T-helper 22 cell (primary cell): ENCODE measurements around the gene TEX101.
A peak's percentile ranks its signal among the peaks of the same experiment; 100 is the strongest.

Experiments
- DNase-seq: peaks from one replicate; pipeline ENCODE4 v3.0.0-alpha.2; 2020; ENCODE audit warnings: low read depth

The TEX101 gene

DNA sequence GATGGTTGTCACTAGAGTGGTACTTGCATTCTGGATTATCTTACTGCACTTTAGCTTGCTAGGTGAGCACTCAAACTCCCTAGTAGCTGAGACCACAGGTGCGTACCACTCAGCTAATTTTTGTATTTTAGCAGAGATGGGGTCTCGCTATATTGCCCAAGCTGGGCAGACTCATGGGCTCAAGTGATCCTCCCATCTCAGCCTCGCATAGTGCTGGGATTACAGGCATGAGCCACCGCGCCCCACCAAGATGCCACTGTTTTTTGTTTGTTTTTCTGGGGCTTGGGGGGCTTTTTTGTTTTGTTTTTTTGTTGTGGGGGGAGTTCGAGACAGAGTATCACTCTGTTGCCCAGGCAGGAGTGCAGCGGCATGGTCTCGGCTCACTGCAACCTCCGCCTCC lies 33.0 kb downstream of the TEX101 start:
- no peak for DNase-seq

DNA sequence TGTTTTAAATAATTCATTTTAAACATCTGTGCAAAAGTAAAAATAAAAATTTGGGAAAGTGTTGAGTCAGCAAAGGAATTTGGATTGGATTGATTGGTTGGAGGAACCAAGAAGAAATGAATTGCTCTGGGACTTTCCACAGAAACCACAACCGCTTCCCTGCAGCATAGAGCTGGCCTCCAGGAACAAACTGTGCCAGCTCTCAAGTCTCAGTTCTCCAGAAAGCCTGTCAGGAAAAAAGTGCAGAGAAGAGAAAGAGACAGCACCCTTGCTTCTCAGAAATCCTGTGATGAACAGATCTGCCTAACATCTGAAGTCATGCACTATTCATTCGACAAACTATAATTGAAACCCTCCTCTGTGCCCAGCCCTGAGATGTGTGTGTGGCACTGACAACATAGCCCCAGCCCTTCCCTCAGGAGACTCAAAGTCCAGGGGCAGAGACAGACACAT lies 35.9 kb downstream of the TEX101 start:
- DNase-seq, result no peak

- no peak for DNase-seq
Measured at GRCh38 chr19:43452582-43452981, 37.9 kb downstream of the TEX101 start.

DNA sequence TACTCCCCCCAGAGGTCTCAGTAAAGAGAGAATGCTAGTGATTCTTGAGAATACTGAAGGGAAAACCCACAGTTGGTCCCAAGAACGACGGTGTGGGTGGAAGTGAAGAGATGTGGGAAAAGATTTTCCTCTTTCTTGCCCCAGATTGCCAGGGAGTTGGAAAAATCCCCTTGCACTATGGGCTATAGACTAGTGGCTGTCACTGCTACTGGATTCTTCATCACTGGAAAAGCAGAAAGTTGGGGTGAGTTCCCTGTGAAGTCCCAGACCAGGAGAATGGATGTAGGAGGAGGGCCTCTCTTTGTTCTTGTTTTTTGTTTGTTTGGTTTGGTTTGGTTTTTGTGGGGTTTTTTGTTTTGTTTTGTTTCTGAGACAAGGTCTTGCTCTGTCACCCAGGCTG lies 39.3 kb downstream of the TEX101 start:
- DNase-seq, result no peak

- no peak for DNase-seq
Measured at GRCh38 chr19:43455321-43456113, 40.8 kb downstream of the TEX101 start.

- DNase-seq, result no peak
Measured at GRCh38 chr19:43457809-43458208, 43.1 kb downstream of the TEX101 start.

DNA sequence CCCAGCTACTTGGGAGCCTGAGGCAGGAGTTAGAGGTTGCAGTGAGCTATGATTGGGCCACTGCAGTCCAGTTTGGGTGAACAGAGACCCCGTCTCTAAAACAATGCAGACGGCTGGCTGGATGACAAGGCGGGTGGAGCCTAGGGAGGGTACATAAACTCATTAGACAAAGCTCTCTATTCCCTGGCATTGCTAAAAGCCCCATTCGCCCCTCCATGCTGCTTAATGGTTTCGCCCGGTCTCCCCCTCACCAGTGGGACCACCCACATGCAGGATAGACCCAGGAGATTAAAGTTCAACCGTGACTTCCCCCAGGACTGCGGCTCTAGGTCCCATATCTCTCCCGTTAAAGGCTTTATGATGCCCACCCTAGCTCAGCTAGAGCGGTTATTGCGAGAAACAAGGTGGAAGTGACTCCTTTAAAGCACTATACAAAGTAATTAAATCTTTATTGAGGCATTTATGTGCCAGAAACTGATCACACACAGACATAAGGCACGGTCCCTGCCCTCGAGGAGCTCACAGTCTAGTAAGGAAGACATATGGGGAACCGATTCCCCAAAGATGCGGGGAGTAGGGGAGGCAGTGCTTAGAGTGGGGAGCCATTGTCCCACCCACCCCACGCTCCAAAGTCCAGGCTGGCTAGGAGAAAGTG lies 45.8 kb downstream of the TEX101 start:
- DNase-seq, result no peak

DNA sequence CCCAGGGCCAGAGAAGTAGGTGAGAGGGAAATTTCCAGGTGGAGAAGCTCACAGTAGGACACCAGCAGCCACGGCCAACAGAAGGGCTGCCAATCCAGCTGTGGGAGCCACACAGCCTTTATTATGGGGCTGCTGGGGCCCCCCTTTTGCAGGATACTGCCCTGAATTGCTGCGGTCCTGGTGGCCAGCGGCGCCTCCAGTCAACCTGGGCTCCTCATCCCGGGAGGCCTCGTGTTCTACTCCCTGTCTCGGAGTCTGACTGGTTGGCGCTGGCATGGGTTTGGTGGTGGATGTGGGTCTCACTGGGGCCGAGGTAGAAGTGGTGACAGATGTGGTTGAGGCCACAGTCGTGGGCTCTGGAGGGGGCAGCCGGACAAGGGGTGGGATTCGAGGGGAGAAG lies 46.6 kb downstream of the TEX101 start:
- no peak for DNase-seq

DNA sequence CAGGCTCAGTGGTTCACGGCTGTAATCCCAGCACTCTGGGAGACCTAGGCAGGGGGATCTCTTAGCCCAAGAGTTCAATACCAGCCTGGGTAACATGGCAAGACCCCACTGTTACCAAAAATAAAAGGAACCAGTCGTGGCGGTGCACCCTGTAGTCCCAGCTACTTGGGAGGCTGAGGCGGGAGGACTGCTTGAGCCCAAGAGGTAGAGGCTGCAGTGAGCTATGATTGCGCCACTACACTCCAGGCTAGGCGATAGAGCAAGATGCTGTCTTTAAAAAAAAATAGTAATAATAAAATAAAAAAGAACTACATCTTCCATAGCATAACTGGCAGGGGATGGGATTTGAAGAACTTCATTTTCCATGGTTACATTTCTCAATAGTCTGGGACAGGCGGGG lies 47.7 kb downstream of the TEX101 start:
- DNase-seq, result no peak

DNA sequence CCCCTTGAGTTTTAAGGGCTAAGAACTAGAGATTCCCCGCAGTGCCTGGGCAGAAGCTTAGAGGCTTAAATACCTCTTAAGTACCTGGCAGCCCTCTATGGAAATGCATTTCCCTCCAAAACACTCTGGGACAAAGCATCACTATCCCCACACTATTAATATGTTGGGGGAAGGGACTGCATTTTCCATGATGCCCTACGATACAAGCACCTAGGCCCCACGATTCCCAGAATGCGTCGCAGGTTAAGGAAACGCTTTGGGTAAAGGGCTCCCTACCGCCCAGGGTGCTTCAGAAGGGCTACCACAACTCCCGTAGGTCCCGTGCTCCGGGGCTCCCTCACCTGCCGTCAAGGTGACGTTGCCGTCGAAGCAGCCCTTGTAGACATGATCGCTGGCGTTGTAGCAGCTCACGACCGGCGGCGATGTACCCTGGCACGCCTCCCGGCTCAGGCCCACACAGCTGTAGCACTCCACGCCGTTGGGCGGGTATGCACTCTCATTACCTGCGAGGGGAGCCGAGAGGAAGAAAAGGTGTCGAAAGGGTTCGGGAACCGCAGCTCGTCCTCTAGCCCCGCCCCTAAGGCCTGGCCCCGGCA lies 48.2 kb downstream of the TEX101 start:
- no peak for DNase-seq

DNA sequence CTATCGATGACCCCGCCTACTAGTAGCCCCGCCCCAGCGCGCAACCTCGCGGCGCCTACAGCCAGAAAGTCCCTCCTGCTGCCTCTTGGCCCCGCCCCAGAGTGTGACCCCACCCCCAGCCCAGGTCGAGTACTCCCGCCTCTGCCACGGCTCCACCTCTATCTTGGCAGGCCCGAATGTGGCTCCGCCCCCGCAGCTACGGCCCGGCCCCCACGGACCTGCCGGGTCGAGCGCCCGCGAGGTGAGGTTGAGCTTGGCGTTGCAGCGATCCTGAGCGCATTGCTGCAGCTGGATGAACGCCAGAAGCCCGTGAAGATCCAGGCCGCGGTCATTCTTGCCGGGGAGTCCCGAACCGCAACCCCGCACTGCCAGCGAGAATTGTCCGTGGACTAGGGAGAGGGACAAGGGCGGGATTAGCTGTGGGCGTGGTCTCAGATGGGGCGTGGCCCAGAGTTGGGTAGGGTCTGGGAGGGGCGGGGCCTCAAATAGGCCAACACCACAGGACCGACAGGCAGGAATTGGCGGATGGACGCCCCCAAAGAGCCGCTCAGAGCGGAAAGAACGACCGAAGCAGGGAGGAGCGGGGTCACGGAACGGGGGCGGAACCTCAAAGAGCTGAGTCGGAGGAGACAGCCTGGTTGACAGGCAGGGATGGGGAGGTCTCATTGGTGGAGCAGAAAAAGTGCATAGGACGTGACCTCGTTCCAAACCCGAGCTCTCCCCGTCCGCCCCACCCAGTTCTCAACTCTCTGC lies 48.9 kb downstream of the TEX101 start:
- DNase-seq, result peak; percentile 99

DNA sequence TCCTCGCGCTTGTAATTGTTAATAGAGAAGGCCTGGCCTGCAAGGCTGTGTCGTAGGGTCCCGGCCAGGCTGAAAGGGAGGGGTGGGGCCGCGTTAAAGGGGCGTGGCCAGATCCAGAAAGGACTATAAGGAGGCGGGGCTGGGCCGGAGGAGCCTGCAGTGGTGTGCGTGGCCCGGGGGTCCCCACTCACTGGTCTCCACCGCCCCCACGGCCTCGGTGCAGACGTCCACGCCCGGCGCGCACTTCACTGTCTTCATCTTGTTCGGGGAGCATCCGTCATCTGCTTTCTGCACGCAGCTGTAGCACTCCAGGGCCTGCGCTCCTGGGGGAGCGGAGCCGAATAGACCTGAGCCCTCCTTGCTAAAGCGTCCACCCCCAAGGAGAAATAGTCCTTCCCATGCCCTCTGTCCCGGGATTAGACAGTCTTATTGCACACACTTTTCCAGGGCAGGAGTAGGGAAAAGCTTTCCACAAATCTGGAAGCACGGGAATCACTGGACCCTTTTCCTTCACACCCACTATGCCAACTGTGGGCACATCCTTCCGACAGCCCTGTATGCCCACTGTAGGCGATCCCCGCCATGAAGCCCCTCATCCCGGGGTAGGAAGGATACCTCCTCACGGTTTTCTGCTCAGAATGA lies 49.6 kb downstream of the TEX101 start:
- no peak for DNase-seq

DNA sequence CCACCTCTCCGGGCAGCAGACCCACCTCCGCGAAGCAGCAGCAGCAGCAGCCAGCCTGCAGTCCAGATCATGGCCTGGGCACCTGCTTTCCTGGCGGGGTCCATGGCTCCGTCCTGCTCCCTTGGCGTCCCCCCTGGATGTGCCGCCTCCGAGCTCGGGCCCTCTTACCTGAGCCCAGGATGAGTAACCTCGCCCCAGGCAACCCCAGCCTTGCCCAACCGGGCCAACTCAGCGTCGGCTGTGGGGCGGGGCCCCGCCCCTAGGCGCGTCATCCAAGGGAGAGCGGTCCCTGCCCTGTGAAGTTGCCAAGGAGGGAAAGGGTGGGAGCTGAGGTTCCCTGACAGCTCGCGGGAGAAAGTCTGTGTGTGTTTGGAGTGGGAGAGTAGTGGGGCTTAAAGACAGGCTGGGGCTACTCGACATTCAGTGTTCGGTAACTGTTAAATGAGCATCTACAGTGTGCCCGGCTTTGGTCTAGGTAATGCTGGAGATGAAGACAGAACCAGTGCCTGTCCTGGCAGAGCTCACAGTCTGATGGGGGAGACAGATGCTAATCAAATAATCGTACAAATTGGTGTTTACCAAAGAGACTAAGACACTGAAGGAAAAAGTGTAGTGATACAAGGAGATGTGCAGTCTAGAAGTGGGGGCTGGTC lies 50.9 kb downstream of the TEX101 start, which contains the start of gene LYPD3:
Gene LYPD3 (minus strand): TSS at position 141 of the 653 bp plus-strand sequence. CDS start 37 bp downstream, at position 104.
- no peak for DNase-seq

GRCh38 chr19:43466793-43467192 lies 52.1 kb downstream of the TEX101 start:
- DNase-seq, result no peak

DNA sequence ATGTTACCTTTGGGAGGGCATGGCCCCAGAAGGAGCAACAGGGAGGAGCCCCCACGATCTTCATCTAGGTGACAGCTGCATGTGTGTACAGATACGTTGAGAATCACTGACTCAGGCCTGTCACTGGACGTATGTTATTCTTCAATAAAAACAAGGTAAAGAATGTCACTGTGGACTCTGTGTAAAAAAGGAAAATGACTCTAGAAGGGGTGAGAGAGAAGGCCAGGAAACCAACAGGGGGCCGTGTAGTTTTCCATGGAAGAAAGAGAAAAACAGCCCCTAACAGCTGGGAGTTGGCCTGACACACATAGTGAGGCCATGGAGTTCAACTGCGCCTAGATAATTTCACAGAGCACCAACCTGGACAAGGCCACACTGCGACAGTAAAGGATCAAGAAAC lies 52.6 kb downstream of the TEX101 start:
- no peak for DNase-seq

- no peak for DNase-seq
Measured at GRCh38 chr19:43467730-43468129, 53.0 kb downstream of the TEX101 start.
